GM18517 (cell line): Measurements from ENCODE around the gene PAX4.

Experiments used
- ATAC-seq: cut with Tn5 transposase; IDR thresholded peaks from one replicate; pipeline ENCODE4 v1.9.1; 2021; ENCODE audit warnings: mild to moderate bottlenecking, moderate library complexity; ENCODE audit not compliant: unreplicated experiment

PAX4 gene, protein sequence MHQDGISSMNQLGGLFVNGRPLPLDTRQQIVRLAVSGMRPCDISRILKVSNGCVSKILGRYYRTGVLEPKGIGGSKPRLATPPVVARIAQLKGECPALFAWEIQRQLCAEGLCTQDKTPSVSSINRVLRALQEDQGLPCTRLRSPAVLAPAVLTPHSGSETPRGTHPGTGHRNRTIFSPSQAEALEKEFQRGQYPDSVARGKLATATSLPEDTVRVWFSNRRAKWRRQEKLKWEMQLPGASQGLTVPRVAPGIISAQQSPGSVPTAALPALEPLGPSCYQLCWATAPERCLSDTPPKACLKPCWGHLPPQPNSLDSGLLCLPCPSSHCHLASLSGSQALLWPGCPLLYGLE

DNA sequence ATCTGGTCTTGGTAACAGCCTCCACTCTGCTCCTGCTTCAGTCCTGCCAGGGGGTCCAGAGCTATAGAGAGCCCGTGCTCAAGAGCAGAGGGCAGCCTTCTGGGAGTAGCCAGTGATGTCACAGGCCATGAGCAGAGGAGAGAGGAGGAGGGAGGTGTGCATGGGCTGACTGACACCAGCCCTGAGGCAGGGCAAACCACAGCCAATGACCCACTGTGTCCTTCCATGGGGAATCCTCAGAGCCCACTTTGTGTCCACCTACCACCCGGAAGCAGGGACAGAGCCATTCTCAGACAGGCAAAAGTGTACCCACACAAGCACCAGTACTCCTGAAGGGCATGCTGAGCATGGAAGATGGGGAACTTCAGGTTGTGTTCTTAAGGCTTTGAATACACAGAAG, at the start of gene PAX4:
PAX4 (minus strand) TSS at position 101 of the 400 bp plus-strand sequence. CDS start 2,214 bp downstream, outside the sequence.
- ATAC-seq, result no peak

DNA sequence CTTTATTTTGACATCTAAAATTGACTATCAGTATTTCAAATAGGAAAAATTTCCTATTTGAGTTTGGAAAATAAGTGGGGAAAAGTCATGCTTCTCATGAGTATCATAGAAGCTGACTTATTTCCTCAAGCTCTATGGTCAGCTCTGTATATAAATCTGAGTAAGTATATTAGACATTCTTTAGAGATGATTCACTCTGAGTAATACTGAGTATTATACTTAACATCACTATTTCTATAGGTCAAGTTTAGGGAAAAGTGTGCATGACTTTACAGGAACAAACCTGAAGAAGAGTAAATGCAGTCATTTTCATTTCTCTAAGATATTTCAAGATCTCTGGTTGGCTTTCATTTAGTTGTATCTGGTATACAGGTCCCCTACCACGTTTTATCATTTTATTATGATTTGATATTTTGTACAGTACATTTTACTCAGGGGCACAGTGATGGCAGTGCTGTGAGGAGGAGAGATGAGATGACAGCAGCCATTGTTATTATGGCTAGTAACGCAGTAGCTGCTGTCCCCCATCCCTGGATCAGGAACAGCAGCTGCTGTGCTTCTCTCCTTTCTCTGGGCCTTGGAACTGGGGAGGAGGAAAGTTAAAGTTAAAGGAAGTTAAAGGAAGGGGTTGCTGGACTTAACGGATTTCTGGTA, 49.2 kb upstream of the PAX4 start:
- no peak for ATAC-seq

DNA sequence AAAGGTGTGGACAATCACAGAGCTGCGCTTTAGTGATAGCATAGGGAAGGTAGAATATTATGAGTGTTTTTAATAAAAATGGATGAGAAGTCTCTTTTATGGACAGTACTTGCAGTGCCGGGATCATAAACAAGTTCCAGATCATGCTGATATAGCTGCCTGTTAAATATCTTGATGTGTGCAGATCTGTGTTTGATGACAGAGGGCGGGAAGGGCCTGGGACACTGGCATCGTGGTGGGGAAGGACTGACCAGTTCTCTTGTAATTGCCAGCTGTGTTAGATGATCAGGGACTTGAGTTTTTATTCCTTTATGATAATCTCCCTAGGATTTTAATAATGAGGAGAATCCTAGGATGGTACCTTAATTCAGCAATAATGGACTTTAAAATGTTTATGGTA, 48.7 kb upstream of the PAX4 start:
- ATAC-seq, result no peak

DNA sequence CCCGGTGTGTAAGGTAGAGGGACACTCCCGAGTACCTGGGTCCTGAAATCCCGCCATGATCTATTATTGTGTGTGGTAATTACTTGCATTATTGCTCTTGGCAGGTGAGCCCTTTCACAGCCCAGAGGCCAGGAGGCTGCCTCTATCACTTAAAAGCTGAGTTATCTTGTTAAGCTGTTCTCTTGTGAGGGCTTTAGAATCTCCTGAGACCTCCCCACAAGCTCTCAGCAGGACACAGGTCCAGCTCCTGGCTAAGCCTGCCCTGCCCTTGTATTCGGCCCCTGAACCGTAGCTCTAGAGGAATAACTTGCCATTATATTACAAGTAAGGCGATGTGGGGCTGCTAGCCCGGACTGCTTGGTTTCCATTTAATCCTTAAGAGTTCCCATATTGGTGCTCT, 48.0 kb upstream of the PAX4 start:
- no peak for ATAC-seq

DNA sequence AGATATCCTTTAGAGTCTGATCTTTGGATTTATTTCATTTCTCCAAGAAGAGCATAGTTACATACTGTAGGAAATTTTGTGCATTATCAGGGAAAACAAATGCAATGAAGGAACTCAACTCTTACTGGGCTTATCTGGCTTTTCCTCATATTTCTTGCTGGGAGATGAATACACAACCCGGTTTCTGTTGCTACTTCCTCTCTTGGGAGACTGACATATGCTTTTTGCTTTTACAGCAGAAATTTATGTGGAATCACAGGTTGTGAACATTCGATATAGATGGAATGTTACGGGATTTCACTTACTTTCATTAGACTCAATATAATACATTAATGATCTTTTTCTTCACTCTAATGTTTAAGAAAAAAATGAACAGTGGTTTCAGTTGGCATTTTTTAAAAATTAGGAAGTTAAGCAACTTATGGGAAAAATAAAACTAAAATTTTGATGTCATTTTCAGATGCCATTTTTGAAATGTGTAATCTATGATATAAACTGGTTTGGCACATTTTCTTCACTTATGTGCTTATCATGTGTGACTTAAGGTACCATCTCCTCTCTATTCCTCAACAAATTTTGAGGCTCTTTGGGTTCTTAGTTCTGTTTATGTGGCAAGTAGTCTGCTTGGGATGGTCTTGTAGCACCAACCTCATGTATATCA, 41.2 kb upstream of the PAX4 start:
- no peak for ATAC-seq

DNA sequence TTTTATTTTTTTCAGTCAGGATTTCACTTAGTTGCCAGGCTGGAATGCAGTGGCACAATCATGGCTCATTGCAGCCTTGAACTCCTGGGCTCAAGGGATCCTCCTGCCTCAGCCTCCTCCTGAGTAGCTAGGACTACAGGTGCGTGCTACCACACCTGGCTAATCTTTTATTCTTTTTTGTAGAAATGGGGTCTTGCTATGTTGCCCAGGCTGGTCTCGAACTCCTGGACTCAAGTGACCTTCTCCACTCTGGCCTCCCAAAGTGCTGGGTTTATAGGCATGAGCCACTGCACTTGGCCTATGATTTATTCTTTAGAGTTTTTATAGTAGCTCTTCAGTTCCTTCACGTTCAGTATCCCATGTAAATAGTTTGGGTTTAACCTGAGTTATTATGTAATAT, 39.6 kb upstream of the PAX4 start:
- ATAC-seq, result no peak

DNA sequence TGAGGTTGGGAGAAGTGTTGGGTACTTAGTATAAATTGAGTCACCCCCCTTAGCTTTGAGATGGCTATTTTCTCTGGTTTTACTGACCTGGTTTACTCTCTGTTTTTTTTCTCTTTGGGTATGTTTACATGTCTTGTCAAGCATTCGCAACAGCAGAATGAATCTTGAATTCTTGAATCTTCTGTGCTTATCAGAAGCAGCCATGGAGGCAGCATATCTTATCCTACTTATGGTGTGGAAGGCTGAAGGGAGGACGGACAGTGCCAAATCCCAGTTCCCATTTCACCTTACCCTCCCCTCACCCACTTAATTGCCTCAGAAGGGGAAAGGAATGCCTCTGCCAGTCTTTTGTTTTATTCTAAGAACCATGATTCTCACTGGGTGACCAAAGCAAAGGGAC, 37.8 kb upstream of the PAX4 start:
- ATAC-seq, result no peak

DNA sequence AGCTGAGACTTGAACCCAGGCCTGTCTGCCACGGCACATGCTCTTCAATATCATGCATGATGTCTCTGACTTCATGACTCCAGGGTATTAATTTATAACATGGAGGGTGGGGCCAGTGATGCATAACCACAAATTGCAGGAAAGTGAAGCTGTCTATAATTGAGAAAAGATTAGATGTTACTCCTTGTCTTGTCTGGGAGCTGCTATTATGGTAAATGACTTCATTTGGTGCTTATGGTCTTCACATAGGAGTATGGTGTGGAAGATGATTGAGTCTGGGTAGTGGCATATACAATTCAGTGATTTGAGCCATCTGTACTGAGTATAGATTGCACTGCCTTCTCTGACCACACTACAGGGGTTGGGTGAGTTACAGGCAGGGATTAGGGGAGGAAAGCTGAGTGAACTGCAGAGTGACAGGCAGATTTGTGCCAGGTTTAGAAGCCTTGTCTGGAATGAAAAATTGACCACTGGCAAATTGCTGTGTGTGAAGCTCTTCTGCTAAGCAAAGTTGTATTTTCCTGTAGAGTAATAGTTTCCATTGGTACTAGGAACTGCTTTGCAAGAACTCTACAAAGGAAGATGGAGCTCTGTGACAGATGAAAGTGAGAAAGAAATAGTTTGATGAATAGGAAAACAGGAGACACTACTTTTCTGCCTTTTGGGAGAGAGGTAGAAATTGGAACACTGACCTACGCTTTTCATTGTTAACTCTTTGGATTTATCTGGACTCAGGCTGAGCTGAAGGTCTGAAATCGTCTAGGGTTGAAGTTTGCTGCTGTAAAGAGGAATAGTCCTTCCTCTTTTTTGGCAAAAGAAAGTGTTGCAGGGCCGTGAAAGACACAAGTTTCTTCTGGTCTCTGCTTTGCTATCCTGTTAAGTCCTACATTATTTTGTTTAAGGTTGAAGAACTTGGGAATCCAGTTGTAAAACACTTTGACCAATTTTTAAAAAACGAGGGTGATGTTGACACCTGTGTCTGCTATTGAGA, 36.8 kb upstream of the PAX4 start:
- ATAC-seq, result no peak

DNA sequence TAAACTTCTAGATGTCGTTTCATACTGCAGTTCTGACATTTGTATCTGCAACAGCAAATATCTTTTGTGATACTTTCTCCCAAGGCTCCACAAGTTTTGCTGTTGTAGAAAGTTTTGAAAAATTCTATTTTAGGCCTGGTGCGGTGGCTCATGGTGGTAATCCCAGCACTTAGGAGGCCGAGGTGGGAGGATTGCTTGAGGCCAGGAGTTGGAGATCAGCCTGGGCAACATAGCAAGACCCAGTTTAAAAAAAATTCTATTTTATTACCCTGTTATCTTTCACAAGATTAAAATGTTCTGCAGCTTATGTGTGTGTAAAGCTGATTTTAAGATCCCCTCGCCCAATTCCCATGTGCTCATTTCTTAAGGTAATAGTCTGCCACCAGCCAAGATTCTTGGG, 35.5 kb upstream of the PAX4 start:
- ATAC-seq, result no peak

DNA sequence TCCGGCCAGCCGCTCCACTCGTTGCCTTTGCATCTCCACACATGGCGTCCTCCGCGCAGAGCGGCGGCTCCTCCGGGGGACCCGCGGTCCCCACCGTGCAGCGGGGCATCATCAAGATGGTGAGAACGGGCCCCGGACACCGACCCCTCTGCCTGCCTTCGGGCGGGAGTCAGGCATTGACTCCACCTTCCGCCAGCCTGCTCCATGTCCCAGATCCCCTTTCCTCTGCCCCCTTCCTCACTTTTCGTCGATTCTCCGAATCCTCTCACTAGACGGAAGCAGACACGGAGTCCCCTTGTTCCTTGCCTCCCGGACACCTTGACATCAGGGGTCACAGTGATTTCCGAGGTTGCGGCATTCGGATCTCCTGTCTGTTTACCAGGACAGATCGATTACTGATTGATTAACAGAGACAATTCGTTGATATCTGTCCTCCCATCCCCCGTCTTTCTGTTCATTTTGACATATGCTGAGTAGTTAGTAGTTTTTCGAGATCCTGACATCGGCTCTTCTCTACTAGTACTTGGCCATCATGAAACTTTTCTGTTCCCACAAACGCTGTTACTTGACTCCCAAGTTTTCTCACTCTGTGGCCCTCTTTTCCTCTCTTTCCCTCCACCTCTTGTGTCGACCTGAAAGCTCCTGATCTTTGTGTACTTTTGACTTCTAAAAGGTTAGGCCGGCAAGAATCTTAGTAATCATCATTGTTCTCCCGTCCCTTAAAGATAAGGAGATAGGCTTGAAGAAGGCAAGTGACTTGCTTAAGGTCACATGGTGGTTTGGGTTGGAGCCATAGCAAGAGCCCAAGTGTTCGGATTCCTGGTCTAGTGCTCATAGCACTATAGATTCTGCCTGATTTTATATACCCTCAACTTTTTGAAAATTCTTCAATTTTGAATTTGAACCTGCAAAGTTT, 34.6 kb upstream of the PAX4 start:
- ATAC-seq, result no peak

DNA sequence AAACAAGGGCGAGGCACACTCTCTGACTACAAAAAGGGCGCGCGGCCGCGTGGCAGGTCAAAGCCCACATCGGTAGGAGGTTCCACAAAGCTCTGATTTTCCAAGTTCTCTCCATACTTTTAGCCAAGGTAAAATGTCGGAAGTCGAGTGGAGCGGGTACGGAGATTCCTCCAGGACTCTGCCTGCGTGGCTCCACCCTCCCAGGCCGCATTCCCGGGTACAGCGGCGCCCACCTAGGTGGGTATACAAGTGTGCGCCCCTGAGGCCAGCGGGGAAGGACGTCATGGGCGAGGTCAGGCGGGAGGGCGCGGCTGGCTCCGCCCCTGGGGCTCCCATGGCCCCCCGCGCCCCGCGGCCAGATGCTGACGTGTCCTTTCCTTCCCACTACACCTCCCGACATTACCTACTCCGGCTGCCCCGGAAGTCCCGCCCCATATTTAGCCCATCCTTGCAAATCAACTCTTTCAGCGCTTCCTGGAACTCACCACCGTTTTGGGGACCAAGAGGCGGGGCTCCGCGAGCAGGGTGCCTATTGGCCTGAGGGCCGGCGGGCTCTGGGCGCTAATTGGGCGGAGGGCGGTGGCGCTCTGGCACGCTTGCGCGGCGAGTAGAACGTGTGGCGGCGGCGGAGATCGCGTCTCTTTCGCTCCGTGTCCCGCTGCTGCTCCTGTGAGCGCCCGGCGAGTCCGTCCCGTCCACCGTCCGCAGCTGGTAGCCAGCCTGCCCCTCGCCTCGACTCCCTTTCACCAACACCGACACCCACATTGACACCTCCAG, 33.8 kb upstream of the PAX4 start, which contains the start of gene SND1:
SND1 (plus strand) TSS at position 639 of the 777 bp plus-strand sequence. CDS start 180 bp downstream, outside the sequence.
- ATAC-seq, result peak; percentile 96

DNA sequence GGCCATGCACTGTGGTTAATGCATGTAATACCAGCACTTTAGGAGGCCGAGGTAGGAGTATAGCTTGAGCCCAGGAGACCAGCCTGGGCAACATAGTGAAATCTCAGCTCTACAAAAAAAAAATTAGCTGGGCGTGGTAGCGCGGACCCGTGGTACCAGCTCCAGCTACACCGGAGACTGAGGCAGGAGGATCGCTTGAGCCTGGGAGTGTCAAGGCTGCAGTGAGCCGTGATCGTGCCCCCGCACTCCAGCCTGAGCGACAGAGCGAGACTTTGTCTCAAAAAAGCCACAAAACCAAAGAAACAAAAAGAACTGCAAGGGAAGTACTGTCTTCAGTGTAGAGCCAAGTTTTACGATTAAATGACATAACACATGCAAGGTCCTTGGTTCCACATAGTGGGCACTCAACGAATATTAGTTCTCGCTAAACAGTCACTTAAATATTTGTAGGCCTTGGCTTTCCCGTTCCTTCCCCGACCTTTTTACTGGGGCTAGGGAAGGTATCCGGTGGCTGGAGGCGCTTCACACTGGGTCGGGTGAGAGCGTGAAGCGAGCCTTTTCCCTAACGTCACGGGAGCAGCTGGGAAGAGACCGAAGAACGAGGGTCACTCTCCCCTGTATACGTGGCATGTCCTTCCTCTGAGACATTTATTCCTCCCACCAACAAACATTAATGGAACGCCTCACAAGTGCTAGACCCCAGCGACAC, 33.1 kb upstream of the PAX4 start:
- ATAC-seq, result no peak

DNA sequence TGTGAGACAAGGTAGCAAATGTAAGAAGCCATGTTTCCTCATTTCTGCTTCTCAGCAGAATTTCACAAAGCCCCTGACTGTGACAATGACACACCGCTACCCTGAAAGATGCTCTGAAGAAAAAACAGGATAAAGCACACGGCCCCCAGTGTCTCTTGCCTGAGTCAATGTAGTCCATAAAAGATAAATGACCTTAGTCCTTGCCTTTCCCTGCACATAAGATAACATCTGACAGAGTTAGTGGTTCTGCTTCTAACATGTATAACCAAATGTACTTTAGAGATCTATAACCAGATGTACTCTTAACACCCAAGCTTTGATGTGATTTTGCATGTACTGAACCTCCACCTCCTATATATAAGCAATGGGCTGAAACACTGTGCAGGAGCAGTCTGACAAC, 31.0 kb upstream of the PAX4 start:
- no peak for ATAC-seq

DNA sequence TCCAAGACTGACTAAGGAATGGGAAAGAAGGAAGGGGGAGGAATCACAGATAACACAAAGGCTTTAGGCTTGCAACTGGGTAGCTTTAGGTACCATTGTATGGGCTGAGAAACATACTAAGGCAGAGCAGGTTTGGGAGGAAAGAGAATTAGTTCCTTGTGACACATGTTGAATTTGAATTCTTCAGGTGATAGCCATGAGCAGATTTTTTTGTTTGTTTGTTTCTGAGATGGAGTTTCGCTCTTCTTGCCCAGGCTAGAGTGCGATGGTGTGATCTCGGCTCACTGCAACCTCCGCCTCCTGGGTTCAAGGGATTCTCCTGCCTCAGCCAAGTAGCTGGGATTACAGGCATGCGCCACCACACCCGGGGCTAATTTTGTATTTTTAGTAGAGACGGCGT, 29.7 kb upstream of the PAX4 start:
- no peak for ATAC-seq

DNA sequence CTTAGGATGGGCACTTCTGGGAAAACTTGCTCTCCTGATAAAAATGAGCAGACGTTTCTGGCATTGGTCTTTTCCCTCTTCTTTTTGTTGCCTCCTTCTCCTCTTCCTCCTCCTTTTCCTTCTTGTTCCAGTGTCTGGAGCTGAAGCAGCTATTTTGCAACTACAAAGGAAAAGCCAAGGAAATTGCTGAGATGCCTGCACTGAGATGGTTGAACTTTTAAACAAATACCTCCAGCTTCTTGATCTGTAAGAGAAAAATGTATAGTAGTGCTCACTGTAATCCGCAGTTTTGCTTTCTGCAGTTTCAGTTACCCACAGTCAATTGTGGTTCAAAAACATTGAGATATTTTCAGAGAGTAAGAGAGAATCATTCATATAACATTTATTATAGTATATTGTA, 26.5 kb upstream of the PAX4 start:
- no peak for ATAC-seq

DNA sequence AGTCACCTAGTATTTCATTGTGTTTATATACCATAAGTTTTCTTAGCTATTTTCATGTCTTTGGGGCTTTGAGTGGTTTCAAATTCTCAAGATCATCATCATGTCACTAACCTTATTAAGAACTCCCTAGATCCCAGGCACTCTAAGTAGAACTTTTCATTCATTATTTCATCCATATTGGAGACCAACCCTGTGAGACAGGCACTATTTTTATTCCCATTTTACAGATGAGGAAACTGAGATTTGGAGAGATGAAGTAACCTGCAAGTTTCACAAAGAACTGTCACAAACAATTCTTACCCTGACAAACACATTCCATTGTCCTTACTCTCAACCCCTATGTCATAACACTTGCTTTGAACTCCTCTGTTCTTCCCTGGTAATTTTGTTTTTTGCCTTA, 20.3 kb upstream of the PAX4 start:
- no peak for ATAC-seq

DNA sequence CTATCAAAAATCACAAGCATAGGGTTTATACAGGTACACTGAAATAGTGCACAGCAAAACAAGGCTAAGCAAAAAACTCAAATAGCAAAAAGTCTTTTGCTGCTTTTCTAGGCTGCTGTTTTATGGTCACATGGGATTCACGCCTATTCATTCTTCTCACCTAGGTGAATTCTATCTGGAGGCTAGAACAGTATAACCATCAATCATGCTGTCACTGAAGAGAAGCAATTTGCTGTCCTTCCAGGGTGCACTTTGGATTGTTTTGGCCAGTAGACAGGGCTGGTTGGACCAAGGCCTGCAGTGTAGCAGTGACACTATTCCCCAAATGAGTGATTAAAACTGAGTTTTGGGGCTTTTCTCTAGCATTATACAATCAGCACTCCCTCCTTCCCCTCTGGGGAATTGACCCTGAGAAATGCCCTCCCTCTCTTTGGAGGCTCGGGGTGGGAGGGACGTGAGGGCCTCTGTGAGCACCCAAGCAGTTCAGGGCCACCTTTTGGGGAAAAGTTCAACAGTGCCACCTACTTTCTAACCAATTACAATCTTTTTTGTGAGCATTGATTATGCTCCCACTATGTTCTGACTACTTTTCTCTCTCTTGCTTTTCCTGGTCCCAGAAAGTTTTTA, 17.8 kb upstream of the PAX4 start:
- ATAC-seq, result no peak
